NCI-H2227 (cell line): Measurements from ENCODE around the gene HELZ.
A peak's percentile ranks its signal among the peaks of the same experiment; 100 is the strongest.

Experiments
- DNase-seq: peaks from one replicate; lab custom pipeline; 2025; ENCODE audit not compliant: unreplicated experiment; lab: John Stamatoyannopoulos, UW

Gene HELZ

DNA sequence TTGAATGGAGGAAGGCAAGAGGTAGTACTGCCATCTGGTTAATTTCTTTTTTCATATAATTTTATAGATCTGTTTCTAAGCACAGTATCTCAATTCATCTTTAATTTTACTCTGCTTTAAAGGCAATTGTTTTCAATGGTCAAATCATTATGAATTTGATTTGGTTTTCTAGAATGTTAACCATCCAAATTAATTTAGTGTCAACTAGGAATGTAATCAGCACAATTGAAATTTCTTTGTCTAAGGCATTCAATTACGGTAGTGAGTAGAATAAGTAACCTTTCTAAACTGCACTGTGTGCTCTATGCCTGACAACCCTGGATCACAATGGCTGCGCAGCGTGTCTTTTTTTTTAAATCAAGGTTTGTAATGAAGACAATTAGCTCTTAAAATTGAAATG lies 156.4 kb downstream of the HELZ start:
- no peak for DNase-seq

DNA sequence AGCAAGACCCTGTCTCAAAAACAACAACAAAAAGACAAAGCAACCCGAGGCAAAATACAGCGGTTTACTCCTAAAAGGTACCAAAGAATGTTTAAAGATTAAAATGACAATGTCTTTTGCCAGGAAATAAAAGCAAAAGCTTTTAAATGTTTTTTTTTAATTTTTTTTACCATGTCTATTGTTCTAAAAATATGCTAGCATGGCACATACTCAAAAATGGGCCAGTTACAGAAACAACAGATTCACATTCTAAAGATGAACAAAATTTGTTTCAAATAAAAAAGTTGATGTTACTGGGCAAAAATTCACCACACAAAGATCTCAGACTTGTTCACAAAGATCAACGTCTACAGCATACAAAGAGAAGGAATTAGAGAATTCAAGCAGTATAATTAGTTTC lies 159.6 kb downstream of the HELZ start:
- no peak for DNase-seq

DNA sequence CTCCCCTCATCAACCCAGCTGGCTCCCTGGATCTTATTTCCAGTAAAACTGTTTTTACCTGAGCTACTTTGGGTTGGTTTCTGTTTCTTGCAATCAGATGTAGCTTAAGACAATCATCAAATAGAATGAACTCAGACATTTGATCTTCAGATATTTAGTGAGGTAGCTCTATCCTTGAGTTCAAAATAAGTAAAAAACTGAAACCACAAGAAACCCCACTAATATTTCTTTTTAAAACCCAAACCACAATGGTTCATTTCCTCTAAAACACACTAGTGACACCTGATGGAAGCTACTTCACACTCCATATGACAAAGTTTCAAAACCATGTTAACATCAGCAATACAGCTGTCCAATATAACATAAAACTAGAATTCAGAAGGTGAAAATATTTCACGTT lies 162.9 kb downstream of the HELZ start:
- no peak for DNase-seq

DNA sequence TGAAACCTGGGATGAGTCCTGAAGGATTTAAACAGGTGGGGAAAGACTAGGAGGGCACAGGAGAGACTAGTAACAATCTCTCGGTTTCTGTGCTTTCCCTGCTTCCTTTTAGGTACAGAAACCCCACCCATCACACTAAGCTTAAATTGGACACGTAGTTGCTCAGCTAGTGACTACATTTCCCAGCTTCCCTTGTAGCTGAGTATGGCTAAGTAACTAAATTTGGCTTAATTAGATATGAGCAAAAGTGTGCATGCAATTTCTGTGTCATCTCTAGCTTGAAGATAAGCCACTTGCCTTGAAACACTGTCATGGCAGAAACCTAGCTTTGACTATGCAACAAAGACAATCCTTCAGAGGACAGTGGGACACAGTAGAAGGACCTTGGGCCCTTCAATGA lies 164.2 kb downstream of the HELZ start:
- no peak for DNase-seq

DNA sequence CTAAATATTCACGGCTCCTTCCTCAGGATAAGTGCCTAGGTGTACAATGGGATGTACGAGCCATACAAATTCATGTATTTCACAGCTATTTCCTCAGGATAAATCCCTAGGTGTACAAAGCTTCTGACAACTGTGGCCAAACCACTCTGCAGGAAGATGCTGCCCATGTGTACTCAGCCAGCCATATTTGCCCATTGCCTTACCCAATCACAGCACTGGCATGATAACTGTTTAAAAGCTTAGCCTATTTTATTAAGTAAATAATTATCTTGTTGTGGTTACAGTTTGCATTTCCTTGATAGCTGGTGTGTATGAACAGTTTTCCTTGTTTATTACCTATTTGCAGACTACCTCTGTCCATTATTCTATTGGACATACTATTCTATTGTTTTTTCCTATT lies 165.5 kb downstream of the HELZ start:
- DNase-seq, result no peak

DNA sequence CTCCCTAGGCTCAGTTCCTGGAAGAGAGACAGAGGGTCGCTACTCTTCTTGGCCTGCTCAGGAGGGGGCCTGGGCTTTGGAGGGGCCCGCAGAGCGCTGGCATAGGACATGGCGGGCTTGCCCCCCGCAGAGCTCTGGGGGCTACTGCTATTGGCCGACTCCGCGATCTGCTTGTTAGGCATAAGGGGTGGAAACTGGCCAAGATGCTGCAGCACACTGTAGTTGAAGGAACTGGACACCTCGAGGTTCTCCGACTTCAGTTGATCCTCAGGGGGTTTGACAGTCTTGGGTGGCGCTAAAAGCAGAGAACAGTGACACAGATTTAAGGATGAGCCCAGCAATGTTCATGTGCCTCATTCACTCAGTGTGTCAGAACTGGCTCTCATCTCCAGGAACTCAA lies 166.7 kb downstream of the HELZ start:
- DNase-seq, result no peak

DNA sequence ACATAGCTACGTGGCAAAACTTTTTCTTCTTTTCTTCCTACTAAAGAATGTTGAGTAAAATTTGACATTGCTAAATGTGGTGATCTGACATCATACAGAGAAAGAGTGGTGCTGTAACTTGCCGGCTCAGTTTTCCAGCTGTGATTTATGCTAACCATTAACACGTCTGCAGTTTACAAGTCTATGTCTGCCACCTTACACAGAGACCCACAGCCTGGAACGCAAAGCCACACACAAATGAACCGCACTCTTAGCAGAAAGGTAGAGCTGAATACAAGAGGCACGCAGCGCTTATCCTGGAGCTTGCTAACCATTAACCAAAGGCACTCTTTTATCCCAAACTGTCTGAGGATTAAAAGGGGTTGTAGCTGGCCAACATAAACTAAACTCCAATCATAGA lies 168.7 kb downstream of the HELZ start:
- DNase-seq, result no peak

DNA sequence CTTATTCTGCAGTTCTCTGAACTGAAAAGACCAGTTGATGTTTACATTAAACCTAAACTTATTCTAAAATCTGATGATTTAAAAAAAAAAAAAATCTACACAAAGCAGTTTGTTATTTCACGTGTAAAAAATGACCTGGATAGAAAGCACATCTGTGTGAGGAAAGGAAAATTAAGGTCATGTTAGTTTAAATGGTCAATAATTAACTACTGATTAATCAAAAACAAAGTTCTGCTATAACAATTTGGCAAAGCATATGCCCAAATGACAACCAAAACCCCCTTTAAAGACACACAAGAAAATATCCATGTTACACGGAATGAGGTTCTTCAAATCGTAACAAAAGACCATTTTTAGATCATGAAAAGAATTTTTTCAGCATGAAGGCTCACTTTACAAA lies 170.2 kb downstream of the HELZ start:
- no peak for DNase-seq

DNA sequence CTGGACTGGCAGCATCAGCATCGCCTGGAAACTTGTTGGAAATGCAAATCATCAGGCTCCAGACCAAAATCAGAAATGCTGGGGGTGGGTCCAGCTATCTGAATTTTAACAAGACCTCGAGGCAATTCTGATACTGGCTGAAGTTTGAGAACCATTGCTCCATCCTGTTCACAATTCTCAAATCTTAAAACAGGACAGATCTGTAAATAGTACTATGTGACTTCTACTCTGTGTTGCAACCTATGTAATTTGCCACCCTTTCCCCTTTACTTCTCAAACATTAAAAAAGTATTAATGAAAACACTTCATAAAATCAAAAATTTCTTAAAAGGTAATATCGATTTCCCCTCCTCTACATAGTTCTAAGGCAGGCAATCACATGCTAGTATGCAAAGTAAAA lies 172.1 kb downstream of the HELZ start:
- no peak for DNase-seq

DNA sequence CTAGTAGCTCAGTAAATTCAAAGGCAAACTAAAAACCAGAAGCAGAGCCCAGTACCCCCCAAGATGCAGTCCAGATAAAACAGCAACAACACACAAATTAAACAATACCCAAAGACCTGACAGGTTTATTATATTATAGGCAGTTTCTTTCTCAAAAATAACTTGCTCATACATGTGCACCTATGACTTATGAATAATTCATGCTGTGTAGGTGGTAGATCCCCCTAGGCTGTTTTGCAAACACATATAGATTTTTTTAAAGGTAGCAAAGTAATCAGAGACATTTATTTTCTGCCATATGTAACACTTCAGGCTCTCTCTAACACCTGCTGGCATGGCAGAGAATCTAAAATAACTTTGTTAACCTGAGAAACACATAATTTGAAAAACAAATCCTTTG lies 173.4 kb downstream of the HELZ start:
- DNase-seq, result no peak

DNA sequence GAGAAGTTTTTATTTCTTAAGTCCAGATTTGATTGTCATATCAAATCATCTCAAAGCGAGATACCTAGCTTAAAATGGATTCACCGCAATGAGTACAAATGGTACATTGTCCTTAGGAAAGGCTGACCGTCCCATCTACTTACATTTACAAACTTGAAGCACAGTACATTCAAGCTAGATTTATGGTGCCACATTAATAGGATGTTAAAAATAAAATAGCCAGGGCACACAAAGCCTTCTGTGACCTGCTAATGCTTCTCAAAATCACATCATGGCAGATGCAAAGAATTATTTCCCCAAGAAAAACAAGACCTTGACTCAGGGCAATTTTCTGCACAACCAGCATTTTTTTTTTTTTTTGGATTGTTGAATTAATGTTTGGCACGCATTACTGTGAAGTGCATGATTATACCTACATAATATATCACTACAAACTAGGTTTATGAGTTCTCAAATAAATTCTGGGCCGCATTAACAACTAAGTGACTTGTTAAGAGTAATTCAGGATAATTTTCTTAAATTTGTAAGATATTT lies 175.3 kb downstream of the HELZ start:
- peak; percentile 58 for DNase-seq

DNA sequence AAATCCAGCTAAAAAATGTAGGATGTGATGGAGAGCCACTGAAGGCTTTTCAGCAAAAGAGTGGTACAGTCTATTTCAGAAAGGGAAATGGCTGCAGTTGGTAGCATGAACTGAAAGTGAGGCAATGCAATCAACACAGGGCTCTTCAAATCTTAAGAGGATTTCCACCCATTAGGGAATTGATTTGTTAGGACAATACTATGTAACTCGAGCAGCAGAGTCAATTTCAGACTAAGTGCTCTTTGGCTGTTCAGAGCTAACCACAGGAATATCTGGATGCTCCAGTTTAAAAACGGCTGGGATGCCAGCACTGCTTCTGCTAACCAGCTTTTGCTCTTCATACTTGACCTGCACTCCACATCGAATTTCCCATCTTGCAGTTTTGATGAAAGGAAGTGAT lies 176.0 kb downstream of the HELZ start:
- DNase-seq, result peak; percentile 59

DNA sequence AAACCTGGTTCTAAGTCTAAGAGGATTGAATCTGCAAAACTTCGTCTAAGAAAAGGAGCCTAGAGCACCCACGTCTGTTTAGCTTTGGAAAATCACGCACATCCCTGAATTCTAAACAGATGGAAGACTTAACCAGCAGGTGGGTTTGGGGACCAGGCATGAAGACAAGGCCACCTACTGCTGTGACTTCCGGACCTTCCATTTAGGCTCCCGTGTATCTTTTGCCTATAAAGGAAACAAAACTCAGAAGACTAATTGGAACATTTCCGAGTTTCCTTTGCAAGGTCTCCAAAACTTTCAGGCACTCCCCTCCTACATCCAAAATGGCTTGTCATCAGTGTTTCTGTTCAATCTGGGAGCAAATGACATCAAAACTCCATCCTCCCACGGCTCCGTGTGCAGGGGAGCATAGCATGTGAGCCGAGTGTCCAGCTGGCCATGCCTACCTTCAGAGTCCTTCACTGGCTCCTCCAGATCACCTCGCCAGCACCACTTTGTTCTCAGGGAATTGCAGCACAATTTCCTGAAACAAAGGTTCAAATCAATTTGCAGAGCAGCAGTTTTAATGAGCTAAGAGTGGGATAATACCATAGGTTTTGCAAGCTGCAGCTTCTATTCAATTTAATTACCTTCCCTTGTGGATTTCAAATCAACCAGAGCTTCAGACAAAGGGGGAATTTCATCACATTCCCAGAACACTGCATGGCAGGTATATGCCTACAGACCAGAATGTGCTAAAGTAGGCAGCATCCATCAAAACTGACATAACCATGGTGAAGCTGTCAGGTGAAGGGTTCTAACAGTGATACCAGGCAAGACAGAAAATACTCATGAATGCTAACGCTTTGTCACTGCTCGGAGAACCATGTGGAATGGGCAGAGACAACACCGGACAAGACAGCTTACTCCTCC lies 177.2 kb downstream of the HELZ start:
- DNase-seq, result no peak

DNA sequence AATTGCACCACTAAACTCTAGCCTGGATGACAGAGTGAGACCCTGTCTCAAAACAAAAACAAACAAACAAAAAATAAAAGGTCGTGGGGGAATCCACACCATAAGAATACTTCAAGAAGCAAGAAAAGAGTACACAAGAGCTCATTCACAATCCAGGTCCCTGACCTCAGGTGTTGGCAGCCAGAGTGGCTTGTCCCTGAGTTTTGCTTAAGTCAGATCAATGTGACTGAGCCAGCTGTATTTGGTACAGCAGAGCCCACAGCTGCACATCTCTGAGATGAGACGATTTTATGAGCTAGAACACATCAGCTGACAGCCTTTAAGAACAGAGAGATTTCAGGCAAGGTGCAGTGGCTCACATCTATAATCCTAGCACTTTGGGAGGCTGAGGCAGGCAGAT lies 178.3 kb downstream of the HELZ start:
- DNase-seq, result no peak

DNA sequence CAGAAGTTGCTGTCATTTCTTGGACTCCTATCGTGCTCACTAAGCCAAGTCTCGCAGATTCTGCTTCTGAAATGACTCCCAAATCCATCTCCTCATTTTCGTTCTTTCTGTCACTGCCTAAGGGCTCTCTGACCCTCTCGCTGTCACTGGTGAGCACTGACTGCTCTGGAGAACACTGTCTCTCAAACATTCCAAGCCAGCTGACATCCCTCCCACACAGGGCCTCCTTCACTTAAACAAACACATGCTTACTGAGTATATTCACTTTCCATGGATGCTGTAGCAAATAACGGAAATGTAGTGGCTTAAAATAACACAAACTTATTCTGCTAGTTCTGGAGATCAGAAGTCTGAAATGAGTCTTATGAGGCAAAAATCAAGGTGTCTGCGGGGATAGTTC lies 181.9 kb downstream of the HELZ start:
- no peak for DNase-seq

DNA sequence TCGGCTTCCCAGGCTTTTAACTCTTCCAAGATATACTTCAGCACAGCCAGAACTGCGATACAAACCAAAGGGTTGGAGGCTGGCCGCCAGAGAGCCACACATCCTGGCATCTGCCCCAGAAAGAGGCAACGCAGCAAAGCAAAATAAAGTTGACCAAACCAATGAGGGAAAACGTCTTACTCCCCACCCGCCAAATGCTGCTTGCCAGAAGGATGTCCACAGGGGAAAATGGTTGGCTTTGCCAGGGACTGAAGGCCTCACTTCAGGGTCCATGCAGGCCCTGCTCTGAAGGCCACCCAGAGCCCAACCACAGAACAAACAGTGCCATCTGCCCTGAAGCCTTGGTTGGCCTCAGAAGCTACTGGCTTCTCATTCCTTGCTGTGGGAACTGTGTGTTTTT lies 185.6 kb downstream of the HELZ start:
- no peak for DNase-seq

DNA sequence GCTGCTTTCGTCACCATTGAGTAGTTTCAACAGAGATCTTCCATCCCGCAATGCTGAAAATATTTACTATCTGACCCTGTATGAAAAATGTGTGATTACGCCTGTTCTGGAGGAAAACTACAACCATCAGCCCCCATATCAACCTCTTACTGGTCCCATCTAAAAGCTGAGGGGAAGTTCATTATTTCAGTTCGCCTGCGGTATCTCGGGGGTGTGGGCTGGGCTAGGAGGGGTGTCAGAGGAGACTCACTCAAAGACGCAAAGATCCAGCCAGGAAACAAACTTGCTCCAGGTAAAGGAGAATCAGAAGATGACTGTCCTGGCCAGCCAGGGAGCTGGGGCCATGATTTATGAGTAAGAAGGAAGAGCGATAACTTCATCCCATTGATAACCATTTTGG lies 187.0 kb downstream of the HELZ start:
- DNase-seq, result no peak

DNA sequence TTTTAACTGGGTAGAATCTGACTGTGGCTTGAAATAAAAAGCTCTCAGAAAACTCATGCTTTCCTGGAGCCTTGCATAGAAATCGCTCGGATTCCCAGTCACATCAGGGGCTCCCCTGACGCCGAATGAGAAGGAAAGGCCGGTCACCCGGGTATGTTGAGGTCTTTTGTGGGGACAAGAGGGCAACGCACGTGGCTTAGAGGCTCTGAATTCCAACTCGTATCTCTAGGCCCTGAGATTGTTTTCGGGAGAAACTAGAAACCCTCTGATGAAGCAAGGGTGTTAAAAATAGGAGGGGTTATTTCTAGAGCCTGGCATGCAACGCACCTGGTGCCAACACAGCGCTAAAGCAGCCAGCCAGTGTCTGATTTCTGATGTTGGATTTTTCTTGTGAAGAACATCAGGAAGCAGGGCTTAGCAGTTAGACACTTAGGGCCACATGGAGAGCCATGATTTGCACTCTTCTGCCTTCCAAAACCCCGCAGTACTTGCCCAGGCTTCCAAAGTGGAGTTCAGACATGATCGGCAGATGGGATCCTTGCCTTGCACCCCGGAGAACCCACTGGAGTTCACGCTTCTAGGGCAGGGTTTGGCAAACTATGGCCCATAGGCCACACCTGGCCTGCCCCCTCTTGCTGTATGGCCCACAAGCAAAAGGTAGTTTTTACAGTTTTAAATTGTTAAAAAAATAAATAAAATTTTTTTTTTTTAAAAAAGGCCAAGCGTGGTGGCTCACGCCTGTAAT lies 188.1 kb downstream of the HELZ start:
- DNase-seq, result no peak

DNA sequence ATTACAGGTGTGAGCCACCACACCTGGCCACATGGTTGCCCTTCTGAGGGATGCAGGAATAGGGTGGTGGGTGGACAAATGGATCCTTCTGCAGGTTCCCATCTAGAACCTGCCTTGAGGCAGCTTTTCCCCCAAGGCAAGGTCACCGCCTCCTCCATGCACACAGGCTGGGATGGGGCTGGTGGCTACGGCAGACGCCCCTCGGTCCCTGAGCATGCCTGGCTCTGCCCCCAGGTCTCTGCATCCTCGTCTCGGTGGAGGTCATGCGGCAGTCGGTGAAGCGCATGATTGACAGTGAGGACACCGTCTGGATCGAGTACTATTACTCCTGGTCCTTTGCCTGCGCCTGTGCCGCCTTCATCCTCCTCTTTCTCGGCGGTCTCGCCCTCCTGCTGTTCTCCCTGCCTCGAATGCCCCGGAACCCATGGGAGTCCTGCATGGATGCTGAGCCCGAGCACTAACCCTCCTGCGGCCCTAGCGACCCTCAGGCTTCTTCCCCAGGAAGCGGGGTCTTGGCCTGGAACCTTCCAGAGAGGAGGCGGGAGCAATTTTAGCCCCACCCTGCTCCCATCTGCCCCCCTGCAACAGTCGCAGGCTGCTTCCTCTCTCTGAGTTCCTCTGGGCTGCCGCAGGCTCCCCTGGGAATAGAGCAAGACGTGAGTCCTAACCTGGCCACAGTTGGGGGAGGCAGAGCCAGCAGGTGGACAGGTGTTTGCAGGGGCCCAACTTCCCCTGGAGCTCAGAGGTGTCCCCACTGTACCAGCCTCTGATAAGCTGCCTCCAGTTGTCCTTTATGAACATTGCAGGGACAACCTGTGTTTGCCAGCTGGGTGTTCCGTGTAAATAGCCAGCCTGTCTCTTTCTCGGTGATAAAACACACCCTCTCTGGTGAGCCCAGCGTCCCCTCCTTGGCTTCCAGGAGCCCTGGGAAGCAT lies 188.9 kb downstream of the HELZ start:
- DNase-seq, result no peak

DNA sequence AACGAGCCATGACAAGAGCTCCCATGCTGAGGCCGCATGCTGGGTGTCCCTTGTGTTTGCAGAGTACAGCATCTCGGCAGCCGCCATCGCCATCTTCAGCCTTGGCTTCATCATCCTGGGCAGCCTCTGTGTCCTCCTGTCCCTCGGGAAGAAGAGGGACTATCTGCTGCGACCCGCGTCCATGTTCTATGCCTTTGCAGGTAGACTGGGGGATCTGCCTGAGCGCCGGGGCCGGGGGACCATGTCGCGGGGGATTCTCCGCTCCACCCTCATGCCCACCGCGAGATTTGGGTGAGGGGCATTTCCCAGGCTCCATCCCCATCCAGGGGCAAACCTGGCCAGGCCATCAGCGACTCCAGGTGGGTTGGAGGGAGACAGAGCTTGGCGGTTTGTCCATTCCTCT lies 190.0 kb downstream of the HELZ start:
- DNase-seq, result no peak

DNA sequence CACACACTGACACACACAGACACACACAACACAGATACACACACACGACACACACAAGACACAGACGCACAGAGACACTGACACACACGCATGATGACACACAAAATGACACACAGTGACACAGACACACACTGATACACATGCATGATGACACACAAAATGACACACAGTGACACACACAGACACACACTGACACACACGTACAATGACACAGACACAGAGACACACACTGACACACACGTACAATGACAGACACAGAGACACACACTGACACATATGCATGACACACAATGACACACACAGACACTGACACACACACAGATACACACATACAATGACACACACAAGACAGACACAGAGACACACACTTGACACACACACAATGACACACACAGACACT lies 190.4 kb downstream of the HELZ start:
- DNase-seq, result no peak
